HEK293 (cell line): ENCODE measurements around the gene DDN.

Source experiments
- CTCF ChIA-PET: fragments of 350-600 bp; formaldehyde crosslinking; extraction: SDS; loops from one replicate; lab custom pipeline; 2021; ENCODE audit warnings: antibody characterized with exemption; lab: Yijun Ruan, JAX
- POLR2A ChIA-PET: fragments of 300-600 bp; formaldehyde crosslinking; extraction: SDS; loops from one replicate; lab custom pipeline; 2020; ENCODE audit warnings: antibody characterized with exemption, inconsistent platforms; lab: Yijun Ruan, JAX
- H3K27ac ChIP-seq: fragments of 200-500 bp; sonication (Bioruptor generic); 2 replicates; pipeline ENCODE4 v1.5.1; 2014; ENCODE audit warnings: low read depth, low read length, control low read depth, inconsistent platforms; ENCODE audit errors: extremely low read depth
- H3K36me3 ChIP-seq, 2 experiments: fragments of 200-500 bp in 1 of 2; sonication (Bioruptor generic) in 1 of 2; 1 replicate in 1 of 2; 2 replicates in 1 of 2; pipeline ENCODE4 v1.5.1; 2014 to 2017; ENCODE audit warnings: inconsistent platforms in 2 of 2, low read length in 2 of 2; ENCODE audit not compliant: control insufficient read depth in 2 of 2, insufficient read depth in 1 of 2
- H3K4me1 ChIP-seq: fragments of 200-500 bp; sonication (Bioruptor generic); 2 replicates; pipeline ENCODE4 v1.5.1; 2014; ENCODE audit warnings: mild to moderate bottlenecking, low read length, inconsistent platforms; ENCODE audit not compliant: control insufficient read depth, insufficient read depth
- H3K4me3 ChIP-seq: 2 replicates; pipeline ENCODE4 v1.5.1; 2011; ENCODE audit warnings: low read depth, mild to moderate bottlenecking, control low read depth, low read length, moderate library complexity
- H3K9me3 ChIP-seq: fragments of 200-500 bp; sonication (Bioruptor generic); 2 replicates; pipeline ENCODE4 v1.5.1; 2014; ENCODE audit warnings: low read depth, low read length, inconsistent platforms; ENCODE audit not compliant: control insufficient read depth, insufficient read depth
- BCL11A ChIP-seq: fragments of 450-650 bp; formaldehyde crosslinking; IDR thresholded peaks from 2 replicates; pipeline ENCODE4 v1.5.1; 2016; ENCODE audit warnings: low read depth, missing biosample characterization, missing genetic modification characterization
- EGR2 ChIP-seq: fragments of 450-650 bp; formaldehyde crosslinking; IDR thresholded peaks from 2 replicates; pipeline ENCODE4 v1.5.1; 2016; ENCODE audit warnings: low read depth, missing biosample characterization, missing genetic modification characterization
- GLI2 ChIP-seq: fragments of 450-650 bp; formaldehyde crosslinking; IDR thresholded peaks from 2 replicates; pipeline ENCODE4; 2017; ENCODE audit warnings: missing biosample characterization, missing genetic modification characterization, low read depth, borderline replicate concordance
- GLIS1 ChIP-seq: fragments of 450-650 bp; formaldehyde crosslinking; IDR thresholded peaks from 2 replicates; pipeline ENCODE4 v1.5.1; 2016; ENCODE audit warnings: missing biosample characterization, missing genetic modification characterization
- GLIS2 ChIP-seq: fragments of 450-650 bp; formaldehyde crosslinking; IDR thresholded peaks from 2 replicates; pipeline ENCODE4 v1.5.1; 2016; ENCODE audit warnings: missing biosample characterization, missing genetic modification characterization
- KLF7 ChIP-seq: fragments of 450-650 bp; formaldehyde crosslinking; IDR thresholded peaks from 2 replicates; pipeline ENCODE4 v1.5.1; 2016; ENCODE audit warnings: missing biosample characterization, missing genetic modification characterization, borderline replicate concordance
- MEIS1 ChIP-seq: sonication (generic); formaldehyde crosslinking; IDR thresholded peaks from 2 replicates; pipeline ENCODE4 v1.8.1; 2022; ENCODE audit warnings: missing genetic modification reagents, mild to moderate bottlenecking, borderline replicate concordance
- RBAK ChIP-seq: fragments of 450-650 bp; formaldehyde crosslinking; IDR thresholded peaks from 2 replicates; pipeline ENCODE4 v1.5.1; 2016; ENCODE audit warnings: missing biosample characterization, missing genetic modification characterization
- TCF7L2 ChIP-seq: IDR thresholded peaks from 2 replicates; pipeline ENCODE4 v1.6.1; 2011; ENCODE audit warnings: low read depth, mild to moderate bottlenecking, inconsistent platforms, low read length, moderate library complexity, borderline replicate concordance
- ZEB2 ChIP-seq: fragments of 450-650 bp; formaldehyde crosslinking; IDR thresholded peaks from 2 replicates; pipeline ENCODE4 v1.5.1; 2016; ENCODE audit warnings: missing biosample characterization, missing genetic modification characterization
- ZFHX2 ChIP-seq: fragments of 450-650 bp; formaldehyde crosslinking; conservative IDR thresholded peaks from 2 replicates; pipeline ENCODE4 v1.5.1; 2016; ENCODE audit warnings: missing biosample characterization, missing genetic modification characterization
- ZNF280D ChIP-seq: fragments of 450-650 bp; formaldehyde crosslinking; IDR thresholded peaks from 2 replicates; pipeline ENCODE4 v1.5.1; 2016; ENCODE audit warnings: missing biosample characterization, missing genetic modification characterization
- ZNF362 ChIP-seq: fragments of 450-650 bp; formaldehyde crosslinking; IDR thresholded peaks from 2 replicates; pipeline ENCODE4 v1.5.1; 2016; ENCODE audit warnings: missing biosample characterization, missing genetic modification characterization
- ZNF514 ChIP-seq: fragments of 450-650 bp; formaldehyde crosslinking; IDR thresholded peaks from 2 replicates; pipeline ENCODE4 v1.5.1; 2016; ENCODE audit warnings: missing biosample characterization, missing genetic modification characterization
- ZNF548 ChIP-seq: fragments of 450-650 bp; formaldehyde crosslinking; IDR thresholded peaks from 2 replicates; pipeline ENCODE4 v1.5.1; 2016; ENCODE audit warnings: missing biosample characterization, missing genetic modification characterization
- ZNF558 ChIP-seq: fragments of 450-650 bp; formaldehyde crosslinking; IDR thresholded peaks from 2 replicates; pipeline ENCODE4 v1.5.1; 2016; ENCODE audit warnings: missing biosample characterization, missing genetic modification characterization
- ZNF561 ChIP-seq: fragments of 450-650 bp; IDR thresholded peaks from 2 replicates; pipeline ENCODE4 v1.5.1; 2018; ENCODE audit warnings: missing biosample characterization, missing genetic modification characterization, borderline replicate concordance
- ZNF571 ChIP-seq: fragments of 450-650 bp; formaldehyde crosslinking; IDR thresholded peaks from 2 replicates; pipeline ENCODE4 v1.5.0; 2017; ENCODE audit warnings: missing biosample characterization, missing genetic modification characterization
- ZNF621 ChIP-seq: fragments of 450-650 bp; formaldehyde crosslinking; IDR thresholded peaks from 2 replicates; pipeline ENCODE4 v1.5.1; 2017; ENCODE audit warnings: missing biosample characterization, missing genetic modification characterization
- ZNF654 ChIP-seq: fragments of 450-650 bp; formaldehyde crosslinking; IDR thresholded peaks from 2 replicates; pipeline ENCODE4 v1.5.1; 2016; ENCODE audit warnings: low read depth, missing biosample characterization, missing genetic modification characterization
- ZNF792 ChIP-seq: fragments of 450-650 bp; formaldehyde crosslinking; IDR thresholded peaks from 2 replicates; pipeline ENCODE4 v1.5.1; 2016; ENCODE audit warnings: missing biosample characterization, missing genetic modification characterization
- ZNF830 ChIP-seq: fragments of 450-650 bp; IDR thresholded peaks from 2 replicates; pipeline ENCODE4 v1.5.0; 2018; ENCODE audit warnings: missing biosample characterization, missing genetic modification characterization, low read depth, mild to moderate bottlenecking, moderate library complexity
- ZNF837 ChIP-seq: fragments of 450-650 bp; formaldehyde crosslinking; IDR thresholded peaks from 2 replicates; pipeline ENCODE4 v1.5.1; 2016; ENCODE audit warnings: missing biosample characterization, missing genetic modification characterization
- ZSCAN16 ChIP-seq: fragments of 450-650 bp; formaldehyde crosslinking; IDR thresholded peaks from 2 replicates; pipeline ENCODE4 v1.5.1; 2016; ENCODE audit warnings: missing biosample characterization, missing genetic modification characterization

DDN gene

GRCh38 chr12:48967991-48968390 lies 31.2 kb downstream of the DDN start:
- H3K4me1 ChIP-seq = peaks cover 9% of the 10 kb centered on the region
- POLR2A ChIA-PET = interaction anchor here (0.6 to 3.7 kb wide), 3 partner anchors 10 to 46 kb away, joined by 3 to 21 read pairs (median 3); partner anchors contain the start of gene ARF3
- no peak for TF ChIP-seq TCF7L2
- no peak for TF ChIP-seq ZNF621 (tag by site-specific recombination)
- TF ChIP-seq ZNF514 (tag by site-specific recombination) = no peak
- TF ChIP-seq GLI2 (tag by site-specific recombination) = no peak
- TF ChIP-seq ZNF792 (tag by site-specific recombination) = no peak
- no peak for TF ChIP-seq ZNF548 (tag by site-specific recombination)
- TF ChIP-seq ZNF571 (tag by site-specific recombination) = no peak
- TF ChIP-seq ZNF654 (tag by site-specific recombination) = no peak
- TF ChIP-seq, all 188 proteins: peak for 0

GRCh38 chr12:48966177-48966895 lies 32.8 kb downstream of the DDN start:
- no peaks in the 10 kb centered on the region for H3K9me3 ChIP-seq
- ChIA-PET POLR2A (interaction anchor here (1.0 to 3.7 kb wide), 2 partner anchors 9 to 101 kb away, joined by 6 to 21 read pairs; partner anchors contain the start of genes ARF3 and RND1), CTCF (interaction anchor here (0.6 to 10.8 kb wide), 8 partner anchors 9 to 129 kb away, joined by 3 to 79 read pairs (median 4); partner anchors contain the start of gene WNT1)
- H3K27ac ChIP-seq = no peak overlapping the region
- TF ChIP-seq ZNF830 (no peak), GLIS1 (no peak), ZNF571 (tag by site-specific recombination) (no peak), ZNF654 (tag by site-specific recombination) (no peak), GLIS2 (tag by site-specific recombination) (no peak), ZNF837 (no peak), ZNF362 (no peak), ZEB2 (tag by site-specific recombination) (no peak), EGR2 (tag by site-specific recombination) (no peak), ZNF561 (tag by site-specific recombination) (no peak), BCL11A (tag by site-specific recombination) (no peak), ZNF558 (tag by site-specific recombination) (no peak), ZFHX2 (tag by site-specific recombination) (no peak), KLF7 (tag by site-specific recombination) (no peak), MEIS1 (no peak), ZNF280D (tag by site-specific recombination) (no peak), RBAK (tag by site-specific recombination) (no peak), ZSCAN16 (tag by site-specific recombination) (no peak)
- H3K4me3 ChIP-seq = no peak overlapping the region
- no peaks in the 10 kb centered on the region for H3K36me3 ChIP-seq
- peaks cover 9% of the 10 kb centered on the region for H3K4me1 ChIP-seq

More at GRCh38 chr12:48967991-48968390, 31.2 kb downstream of the DDN start:
- no peak overlapping the region for H3K27ac ChIP-seq
- H3K36me3 ChIP-seq = no peaks in the 10 kb centered on the region
- no peaks in the 10 kb centered on the region for H3K9me3 ChIP-seq
- H3K4me3 ChIP-seq = no peak overlapping the region
- CTCF ChIA-PET = interaction anchor here (0.6 to 10.8 kb wide), 10 partner anchors 9 to 259 kb away, joined by 3 to 79 read pairs (median 4); partner anchors contain the start of gene WNT1
